Measurements from ENCODE around the gene ATP8A1. TPM values are rescaled to one million over a fixed set of nuclear protein-coding genes. Genes with fewer than 3 reads are reported as not detected.

The ATP8A1 gene
- total and polyA plus RNA-seq, 12 donors, result 14.4 to 58.3 (median 27.7) TPM

- WGBS, 4 donors, result 86 to 93% (median 90%) methylated on average over 9 of the region's 9 CpGs
- Histone ChIP-seq H3K4me1 (replicated peaks in 1 of 2) (no peaks in the 10 kb centered on the region), H3K36me3 (replicated peaks in 1 of 2) (no peaks in the 10 kb centered on the region), H3K9me3 (replicated peaks in 1 of 3) (no peaks in the 10 kb centered on the region), H3K27ac (no peak overlapping the region), H3K27me3 (no peaks in the 10 kb centered on the region), H3K4me3 (no peak overlapping the region)
- TF ChIP-seq CTCF (IDR thresholded peaks at IDR 0.05), result no peak
- no peak for TF ChIP-seq POLR2A (IDR thresholded peaks at IDR 0.05)
- DNase-seq, result no peak
- intact Hi-C loops (cut with DNase I), result no loop called here
Measured at GRCh38 chr4:42483426-42484379, 173.2 kb downstream of the ATP8A1 start.

- Histone ChIP-seq H3K9me3 (replicated peaks in 1 of 3) (no peaks in the 10 kb centered on the region), H3K4me3 (no peak overlapping the region), H3K27ac (no peak overlapping the region), H3K27me3 (no peaks in the 10 kb centered on the region), H3K36me3 (replicated peaks in 1 of 2) (no peaks in the 10 kb centered on the region), H3K4me1 (replicated peaks in 1 of 2) (no peaks in the 10 kb centered on the region)
- intact Hi-C loops (cut with DNase I), result no loop called here
- WGBS, 4 donors, result 79 to 85% (median 82%) methylated on average over 5 of the region's 5 CpGs
- TF ChIP-seq POLR2A (IDR thresholded peaks at IDR 0.05) (no peak), CTCF (IDR thresholded peaks at IDR 0.05) (no peak)
- no peak for DNase-seq
Measured at GRCh38 chr4:42482516-42483327, 174.2 kb downstream of the ATP8A1 start.

- Histone ChIP-seq H3K27me3 (no peaks in the 10 kb centered on the region), H3K4me3 (no peak overlapping the region), H3K27ac (no peak overlapping the region), H3K36me3 (replicated peaks in 1 of 2) (no peaks in the 10 kb centered on the region), H3K9me3 (replicated peaks in 1 of 3) (no peaks in the 10 kb centered on the region), H3K4me1 (replicated peaks in 1 of 2) (no peaks in the 10 kb centered on the region)
- WGBS, 4 donors, result 31 to 51% (median 45%) methylated on average over 1 of the region's 1 CpG
- intact Hi-C loops (cut with DNase I), result no loop called here
- TF ChIP-seq CTCF (IDR thresholded peaks at IDR 0.05) (no peak), POLR2A (IDR thresholded peaks at IDR 0.05) (no peak)
- DNase-seq, result no peak
Measured at GRCh38 chr4:42480717-42481116, 176.2 kb downstream of the ATP8A1 start.

GRCh38 chr4:42480281-42480680 is 176.6 kb downstream of the ATP8A1 start:
- DNase-seq, result no peak
- intact Hi-C loops (cut with DNase I), result no loop called here
- no peak overlapping the region for H3K27ac ChIP-seq
- no peaks in the 10 kb centered on the region for H3K36me3 ChIP-seq (replicated peaks in 1 of 2)
- H3K4me3 ChIP-seq, result no peak overlapping the region
- H3K4me1 ChIP-seq (replicated peaks in 1 of 2), result no peaks in the 10 kb centered on the region
- H3K9me3 ChIP-seq (replicated peaks in 1 of 3), result no peaks in the 10 kb centered on the region
- H3K27me3 ChIP-seq, result no peaks in the 10 kb centered on the region
- WGBS, 4 donors, result 81 to 90% (median 86%) methylated on average over 1 of the region's 1 CpG
- TF ChIP-seq CTCF (IDR thresholded peaks at IDR 0.05), result no peak
- no peak for TF ChIP-seq POLR2A (IDR thresholded peaks at IDR 0.05)

Data from adrenal gland (tissue), 12 donors.